ENCODE data around the gene HTR5A.
"Not testable (repeated sequence)": the region's sequence is repeated elsewhere in the genome, so short reads cannot be mapped to it uniquely, and the experiment has no call there.

The HTR5A gene

DNA sequence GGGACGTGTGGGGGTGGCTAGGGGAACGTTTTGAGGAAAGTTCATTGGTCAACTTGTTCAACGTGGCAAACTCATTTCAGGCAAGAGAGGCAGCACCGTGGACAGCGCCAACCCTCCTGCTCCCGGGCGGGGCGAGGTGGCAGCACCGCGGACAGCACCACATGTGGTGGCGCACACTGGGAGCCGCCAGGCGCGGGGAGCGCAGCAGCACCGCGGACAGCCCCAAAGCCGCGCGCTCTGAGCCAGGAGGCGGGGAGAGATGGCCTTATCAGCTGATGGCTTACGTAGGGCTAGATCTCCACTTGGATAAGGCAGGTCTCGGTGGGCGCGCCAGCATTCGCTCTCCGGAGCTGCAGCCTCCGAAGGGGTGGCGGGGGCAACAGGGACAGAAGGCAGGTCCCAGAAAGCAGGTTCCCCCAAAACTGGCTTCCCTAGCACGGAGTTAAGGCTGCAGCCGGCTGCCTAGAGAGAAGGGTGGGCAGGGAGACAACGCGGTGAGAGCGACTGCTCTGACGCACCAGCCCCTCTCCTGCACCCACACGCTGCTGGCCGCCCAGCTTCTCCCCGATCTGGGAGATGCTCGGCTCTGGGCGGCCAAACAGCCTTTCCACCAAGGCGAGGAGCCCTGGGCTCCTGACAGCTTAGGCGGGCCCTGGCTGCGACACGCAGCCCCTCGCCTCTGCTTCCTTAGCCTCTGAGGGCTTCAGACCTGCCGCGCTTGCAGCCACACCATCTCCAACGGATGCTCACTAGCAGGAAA is at the start of gene HTR5A:
Gene HTR5A (plus strand): TSS at position 333 of the 760 bp plus-strand sequence. CDS start 576 bp downstream, outside the sequence.
- peak; percentile 51 for DNase-seq (ENCODE audit: low read depth)

- no peak for DNase-seq (ENCODE audit: low read depth)
Observed at GRCh38 chr7:155020996-155021395, 49.1 kb upstream of the HTR5A start.

DNA sequence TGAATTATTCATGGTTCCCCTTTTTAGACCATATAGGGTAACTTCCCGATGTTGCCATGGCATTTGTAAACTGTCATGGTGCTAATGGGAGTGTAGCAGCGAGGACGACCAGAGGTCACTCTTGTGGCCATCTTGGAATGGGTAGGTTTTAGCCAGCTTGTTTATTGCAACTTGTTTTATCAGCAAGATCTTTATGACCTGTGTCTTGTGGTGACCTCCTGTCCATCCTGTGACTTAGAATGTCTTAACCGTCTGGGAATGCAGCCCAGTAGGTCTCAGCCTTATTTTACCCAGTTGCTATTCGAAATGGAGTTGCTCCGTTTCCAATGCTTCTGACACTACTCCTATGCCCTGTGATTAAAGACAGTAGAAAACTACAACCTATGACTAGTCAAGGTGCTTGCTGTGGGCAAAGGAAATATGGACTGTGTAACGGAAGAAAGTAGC is 48.4 kb upstream of the HTR5A start:
- no peak for DNase-seq (ENCODE audit: low read depth)

GRCh38 chr7:155027879-155028278 is 42.2 kb upstream of the HTR5A start:
- no peak for DNase-seq (ENCODE audit: low read depth)

- DNase-seq (ENCODE audit: low read depth) = no peak
Observed at GRCh38 chr7:155032978-155033377, 37.1 kb upstream of the HTR5A start.

DNA sequence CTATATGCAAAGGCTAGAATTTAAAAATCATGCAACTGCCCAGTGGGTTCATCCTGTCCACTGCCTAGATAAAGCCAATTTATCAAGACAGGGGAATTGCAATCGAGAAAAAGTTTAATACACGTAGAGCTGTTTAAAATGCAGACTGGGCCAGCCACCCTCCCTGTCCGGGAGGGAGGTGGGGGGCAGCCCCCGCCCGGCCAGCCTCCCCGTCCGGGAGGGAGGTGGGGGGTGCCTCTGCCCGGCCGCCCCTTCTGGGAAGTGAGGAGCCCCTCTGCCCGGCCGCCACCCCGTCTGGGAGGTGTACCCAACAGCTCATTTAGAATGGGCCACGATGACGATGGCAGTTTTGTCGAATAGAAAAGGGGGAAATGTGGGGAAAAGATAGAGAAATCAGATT is 35.6 kb upstream of the HTR5A start:
- not testable (repeated sequence) for DNase-seq (ENCODE audit: low read depth)

- DNase-seq (ENCODE audit: low read depth) = no peak
Observed at GRCh38 chr7:155038335-155038734, 31.8 kb upstream of the HTR5A start.

GRCh38 chr7:155043756-155044155 is 26.4 kb upstream of the HTR5A start:
- DNase-seq (ENCODE audit: low read depth) = no peak

- DNase-seq (ENCODE audit: low read depth) = no peak
Observed at GRCh38 chr7:155048006-155048405, 22.1 kb upstream of the HTR5A start.

DNA sequence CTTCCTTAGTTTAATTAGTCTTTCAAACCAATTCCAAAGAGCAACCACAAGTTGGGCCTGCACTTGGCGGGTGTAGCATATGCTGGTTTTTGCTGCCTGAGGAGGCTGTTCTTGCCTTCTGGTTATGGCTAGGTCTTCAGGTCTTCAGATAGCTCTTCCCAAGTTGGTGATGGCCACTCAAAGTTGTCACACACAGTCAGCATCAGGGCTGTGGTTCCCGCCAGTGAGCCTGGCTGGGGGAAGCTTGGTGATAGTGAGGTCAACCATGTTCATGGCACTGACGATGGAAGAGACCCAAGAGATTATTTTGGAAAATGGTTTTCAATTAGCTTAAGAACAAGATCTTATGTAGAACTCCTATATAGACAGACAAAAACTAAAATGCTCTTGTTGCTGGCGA is 18.8 kb upstream of the HTR5A start:
- DNase-seq (ENCODE audit: low read depth) = no peak

GRCh38 chr7:155053002-155053401 is 17.1 kb upstream of the HTR5A start:
- no peak for DNase-seq (ENCODE audit: low read depth)

- no peak for DNase-seq (ENCODE audit: low read depth)
Observed at GRCh38 chr7:155054761-155055160, 15.4 kb upstream of the HTR5A start.

DNA sequence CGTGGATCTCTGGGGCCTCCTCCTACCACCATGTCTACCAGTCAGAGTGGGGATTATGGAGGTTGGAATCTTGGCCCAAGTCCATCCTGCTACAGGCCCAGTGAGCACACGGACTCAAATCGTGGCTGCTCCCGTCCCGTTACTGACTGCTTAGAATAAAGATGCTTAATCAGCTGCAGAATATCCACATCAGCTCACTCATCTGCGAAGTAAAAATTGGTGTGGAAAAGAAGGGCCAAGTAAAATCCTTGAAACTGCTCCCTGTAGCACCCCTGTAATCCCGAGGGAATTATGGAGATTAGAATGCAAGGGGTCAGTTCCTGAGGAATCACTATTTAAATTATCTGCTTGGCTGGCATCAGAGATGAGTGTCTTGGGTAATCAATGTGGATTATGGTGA is 13.0 kb upstream of the HTR5A start:
- DNase-seq (ENCODE audit: low read depth) = no peak

DNA sequence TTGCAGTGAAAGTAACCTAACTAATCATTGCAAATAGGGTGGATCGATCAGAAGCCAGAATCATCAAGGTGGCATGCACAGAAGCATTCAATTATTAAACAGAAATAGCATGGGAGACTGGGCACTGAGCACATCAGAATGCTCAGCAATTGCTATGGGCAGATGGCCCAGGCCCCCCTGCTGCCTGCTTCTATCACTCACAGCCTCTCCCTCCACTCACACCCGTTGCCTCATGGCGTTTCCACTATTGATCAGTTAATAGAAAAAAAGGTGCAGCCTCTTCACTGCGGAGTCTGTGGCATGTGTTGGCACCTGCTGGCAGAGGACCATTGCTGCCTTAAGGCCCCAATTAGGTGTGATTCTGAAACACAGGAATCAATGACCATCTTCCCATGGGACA is 11.2 kb upstream of the HTR5A start:
- no peak for DNase-seq (ENCODE audit: low read depth)

DNA sequence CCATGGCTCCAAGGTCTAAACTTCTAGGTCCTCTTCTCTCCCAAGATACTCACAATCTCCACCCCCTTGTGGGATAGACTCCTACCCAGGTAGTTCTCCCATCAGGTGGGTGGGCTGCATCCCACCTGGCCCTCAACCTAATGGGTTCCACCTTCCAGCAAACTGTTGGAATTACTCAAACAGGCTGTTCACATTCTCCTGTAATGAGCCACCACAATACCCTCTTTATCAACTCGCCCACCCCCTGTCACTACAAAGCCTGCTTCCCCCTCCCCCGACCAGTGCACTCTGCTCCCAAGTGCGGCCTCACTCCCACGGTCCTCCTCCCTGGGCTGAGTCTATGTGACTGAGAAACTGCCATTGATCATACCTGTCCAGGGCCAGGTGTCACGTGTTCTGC is 10.4 kb upstream of the HTR5A start:
- no peak for DNase-seq (ENCODE audit: low read depth)

- no peak for DNase-seq (ENCODE audit: low read depth)
Observed at GRCh38 chr7:155062411-155062810, 7.7 kb upstream of the HTR5A start.

- no peak for DNase-seq (ENCODE audit: low read depth)
Observed at GRCh38 chr7:155064186-155064585, 5.9 kb upstream of the HTR5A start.

DNA sequence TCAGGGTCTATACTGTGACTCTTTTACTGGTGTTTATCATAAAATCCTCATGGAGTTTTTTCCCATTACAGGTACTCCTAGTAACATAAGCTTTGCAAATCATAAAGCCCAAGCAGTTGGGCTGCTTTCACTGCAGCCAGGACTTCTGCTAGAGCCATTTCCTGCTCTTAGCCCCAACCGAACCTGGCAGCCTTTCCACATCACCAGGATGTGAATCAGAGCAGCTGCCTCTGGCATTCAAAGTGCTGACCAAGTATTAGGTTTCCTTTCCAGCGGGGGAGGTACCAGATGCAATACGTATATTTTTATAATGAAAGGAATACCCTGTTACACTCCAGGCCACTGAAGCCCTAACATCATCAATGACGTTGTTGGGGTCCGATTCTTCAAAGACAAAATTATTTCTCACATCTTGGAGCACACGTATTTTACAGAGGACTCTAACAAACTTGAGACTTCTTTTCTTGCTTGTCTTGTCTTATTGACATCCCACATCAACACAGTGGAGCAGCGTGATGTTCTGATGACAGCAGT is 3.6 kb upstream of the HTR5A start:
- no peak for DNase-seq (ENCODE audit: low read depth)

DNA sequence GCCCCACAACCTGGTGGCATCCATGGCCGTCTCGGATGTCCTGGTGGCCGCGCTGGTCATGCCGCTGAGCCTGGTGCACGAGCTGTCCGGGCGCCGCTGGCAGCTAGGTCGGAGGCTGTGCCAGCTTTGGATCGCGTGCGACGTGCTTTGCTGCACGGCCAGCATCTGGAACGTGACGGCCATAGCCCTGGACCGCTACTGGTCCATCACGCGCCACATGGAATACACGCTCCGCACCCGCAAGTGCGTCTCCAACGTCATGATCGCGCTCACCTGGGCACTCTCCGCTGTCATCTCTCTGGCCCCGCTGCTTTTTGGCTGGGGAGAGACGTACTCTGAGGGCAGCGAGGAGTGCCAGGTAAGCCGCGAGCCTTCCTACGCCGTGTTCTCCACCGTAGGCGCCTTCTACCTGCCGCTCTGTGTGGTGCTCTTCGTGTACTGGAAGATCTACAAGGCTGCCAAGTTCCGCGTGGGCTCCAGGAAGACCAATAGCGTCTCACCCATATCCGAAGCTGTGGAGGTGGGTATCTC is 1.1 kb downstream of the HTR5A start:
- DNase-seq (ENCODE audit: low read depth) = no peak

- no peak for DNase-seq (ENCODE audit: low read depth)
Observed at GRCh38 chr7:155071916-155072571, 1.9 kb downstream of the HTR5A start.

- no peak for DNase-seq (ENCODE audit: low read depth)
Observed at GRCh38 chr7:155073922-155074321, 3.8 kb downstream of the HTR5A start.

DNA sequence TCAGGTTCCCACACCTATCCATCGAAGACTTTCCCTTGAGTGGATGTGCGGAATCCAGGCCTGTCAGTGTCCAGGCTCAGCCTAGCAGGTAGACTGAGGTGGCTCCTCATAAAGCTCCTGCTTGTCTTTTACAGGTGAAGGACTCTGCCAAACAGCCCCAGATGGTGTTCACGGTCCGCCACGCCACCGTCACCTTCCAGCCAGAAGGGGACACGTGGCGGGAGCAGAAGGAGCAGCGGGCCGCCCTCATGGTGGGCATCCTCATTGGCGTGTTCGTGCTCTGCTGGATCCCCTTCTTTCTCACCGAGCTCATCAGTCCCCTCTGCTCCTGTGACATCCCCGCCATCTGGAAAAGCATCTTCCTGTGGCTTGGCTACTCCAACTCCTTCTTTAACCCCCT is 13.9 kb downstream of the HTR5A start:
- no peak for DNase-seq (ENCODE audit: low read depth)

DNA sequence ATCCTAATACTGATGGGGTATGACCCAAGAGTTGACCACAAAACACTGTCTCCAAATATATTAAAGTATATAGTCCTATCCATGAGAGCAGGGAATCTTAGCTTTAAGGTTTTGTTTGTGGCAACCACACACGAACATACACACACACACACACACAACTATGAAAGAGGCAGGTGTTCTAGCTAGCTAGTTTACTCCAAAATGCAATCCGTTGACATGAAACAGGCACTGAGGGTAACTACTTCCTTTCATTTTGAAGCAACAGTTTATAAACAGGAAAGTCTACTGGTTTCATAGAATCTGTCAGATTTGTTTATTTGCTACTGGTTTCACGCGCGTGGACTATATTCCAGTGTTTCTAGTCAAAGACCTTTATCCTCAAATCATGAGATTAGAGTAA is 14.8 kb downstream of the HTR5A start:
- DNase-seq (ENCODE audit: low read depth) = no peak

Data from fibroblast of the conjunctiva (primary cell).